Heart right ventricle (tissue), 16 donors: ENCODE data around the gene ZHX3. TPM values are rescaled to one million over a fixed set of nuclear protein-coding genes. Genes with fewer than 3 reads are reported as not detected.
A peak's percentile ranks its signal among the peaks of the same experiment; 100 is the strongest.

ENCODE experiments used
- ATAC-seq, 8 donors: fragments of 200-7000 bp; cut with Tn5 transposase; one replicate each; pipeline ENCODE4 v1.9.1; 2020; ENCODE audit warnings: mild to moderate bottlenecking in 8 of 8, moderate library complexity in 8 of 8, moderate number of reproducible peaks in 1 of 8
- DNase-seq, 2 donors: peaks; one replicate each; pipeline ENCODE4 v3.0.0-alpha.2; 2020
- H3K27ac ChIP-seq, 10 donors: fragments of 200-600 bp; sonication (generic) in 2 of 10; one replicate each; pipeline versions ENCODE4 v1.5.0 to v1.8.0; 2020 to 2022; ENCODE audit warnings: mild to moderate bottlenecking in 3 of 10
- H3K27me3 ChIP-seq, 7 donors: fragments of 200-600 bp; one replicate each; pipeline ENCODE4 v1.8.0; 2021 to 2022; ENCODE audit warnings: mild to moderate bottlenecking in 2 of 7
- H3K36me3 ChIP-seq, 9 donors: fragments of 200-600 bp; sonication (generic) in 1 of 9; one replicate each; pipeline versions ENCODE4 v1.5.0 to v1.8.0; 2020 to 2022; ENCODE audit warnings: mild to moderate bottlenecking in 2 of 9
- H3K4me1 ChIP-seq, 9 donors: fragments of 200-600 bp; sonication (generic) in 1 of 9; one replicate each; pipeline versions ENCODE4 v1.5.0 to v1.8.0; 2020 to 2022; ENCODE audit warnings: mild to moderate bottlenecking in 4 of 9
- H3K4me3 ChIP-seq, 10 donors: fragments of 200-600 bp; sonication (generic) in 2 of 10; one replicate each; pipeline versions ENCODE4 v1.5.0 to v1.8.0; 2020 to 2022; ENCODE audit warnings: mild to moderate bottlenecking in 7 of 10, moderate library complexity in 2 of 10
- H3K9me3 ChIP-seq, 11 donors: fragments of 200-600 bp in 10 of 11; sonication (generic) in 2 of 11; one replicate each; pipeline versions ENCODE4 v1.5.0 to v1.8.0; 2013 to 2022; ENCODE audit warnings: mild to moderate bottlenecking in 2 of 11, control low read depth in 1 of 11, moderate library complexity in 1 of 11
- CTCF ChIP-seq, 9 donors: fragments of 200-600 bp; sonication (generic) in 2 of 9; IDR thresholded peaks; one replicate each; pipeline versions ENCODE4 v1.5.0 to v1.8.0; 2021 to 2022; ENCODE audit warnings: antibody characterized with exemption in 9 of 9, mild to moderate bottlenecking in 5 of 9, moderate library complexity in 1 of 9
- WGBS, 2 donors: extraction: QIAGEN DNeasy Blood & Tissue Kit; methylation state at CpG; one replicate each; pipeline ENCODE4 v1.1.7; 2013; ENCODE audit warnings: inconsistent platforms in 1 of 2; 5-methylcytosine and 5-hydroxymethylcytosine counted together
- intact Hi-C, 10 donors: fragments of 100-400 bp; cut with DNase I; formaldehyde crosslinking; loops; one replicate each; pipeline versions ENCODE4 v1.11.1 to v1.14.2; 2022
- polyA plus RNA-seq, 2 donors: library from polyadenylated mRNA; stranded (reverse); fragments of 200-250 nt; gene quantifications; one replicate each; pipeline ENCODE4 v1.2.3, GENCODE V29; 2013
- total RNA-seq, 10 donors: library from RNA; stranded (reverse); fragmentation: NEBNext Ultra II Directional in 3 of 10; extraction: Animal tissue kit (Norgen Biotek cat#: 25700) in 3 of 10; gene quantifications; one replicate each; pipeline versions ENCODE4 v1.2.1 to v1.2.4, GENCODE V29; 2021 to 2023
- donor health status: Arrhythmogenic right ventricular cardiomyopathy.
- donor health status: ischemic (EF 13 %, LVEDD 7.1; RV severe dilation, severe dysfunction).
- donor health status: healthy with polysubstance abuse.
- donor health status: DM: no; HTN: yes; CAD: no.
- donor health status: DM: no; HTN: no; CAD: no.
- donor health status: ischemic (EF 25% LVEDD 6.9; RV normal size, moderate dysfunction).
- donor health status: ischemic (EF 25% LVEDD 5.7; RV mildly dilated, moderate dysfunction).
- donor health status: healthy.
- donor health status: DM: yes; HTN: yes; CAD: no.
- donor health status: Ischemic cardiomyopathy.
- donor health status: ischemic (EF 35%, LVEDD 5.7; RV mildly dilated, moderate dysfunction).
- donor health status: nonischemic (EF 11% LVEDD 7.7; RV severe dilation, severe dysfunction).
- donor health status: DM: yes; HTN: yes; CAD: no.
- donor health status: PGD.
- donor health status: ischemic (EF 29% LVEDD 5.4; RV normal size, mild dysfunction).
- donor health status: nonischemic (EF 23%, LVEDD 6.1; RV moderate dilation, normal function).

The ZHX3 gene
- total and polyA plus RNA-seq, 12 donors: 6.5 to 51.8 (median 30.4) TPM

- peak in 1 of 9 donors; percentile 5 for TF ChIP-seq CTCF (IDR thresholded peaks at IDR 0.05)
- peaks cover 24 to 67% (median 58%) of the 10 kb centered on the region in 9 donors for H3K4me1 ChIP-seq
- intact Hi-C loops: loop anchor here in 7 of 10 donors (2.0 to 10.0 kb wide), 12 partner anchors 34 to 277 kb away; partner anchors contain the start of gene LPIN3 (in 2 of the 7)
- H3K27ac ChIP-seq: peak overlapping the region; percentile 90 to 100 (median 98)
- no peaks in the 10 kb centered on the region for H3K36me3 ChIP-seq
- DNase-seq: peak; percentile 79 to 89
- peaks cover 0 to 9% (median 0%) of the 10 kb centered on the region in 7 donors for H3K27me3 ChIP-seq
- H3K9me3 ChIP-seq: no peaks in the 10 kb centered on the region
- 0 to 1% methylated on average over 66 of the region's 66 CpGs for WGBS, 2 donors
- peak; percentile 28 to 64 (median 56) for ATAC-seq
- peak overlapping the region; percentile 71 to 99 (median 94) for H3K4me3 ChIP-seq
These were observed 179.7 kb downstream of the ZHX3 start for GRCh38 chr20:41137614-41138474.

- peak within 1 kb of the TSS; percentile 71 to 99 (median 94) for H3K4me3 ChIP-seq
- 0% methylated on average over 78 to 121 of the region's 121 CpGs for WGBS, 2 donors
- TF ChIP-seq CTCF (IDR thresholded peaks at IDR 0.05): no peak
- peak; percentile 91 to 93 for DNase-seq
- H3K4me1 ChIP-seq: peaks cover 21 to 58% (median 50%) of the 10 kb centered on the region in 9 donors
- ATAC-seq: peak; percentile 83 to 90 (median 86)
- intact Hi-C loops: loop anchor here in 7 of 10 donors (2.0 to 10.0 kb wide), 12 partner anchors 35 to 278 kb away; partner anchors contain the start of gene LPIN3 (in 2 of the 7)
- no peaks in the 10 kb centered on the region for H3K36me3 ChIP-seq
- H3K27me3 ChIP-seq: peaks cover 0 to 9% (median 0%) of the 10 kb centered on the region in 7 donors
- H3K27ac ChIP-seq: peak within 1 kb of the TSS; percentile 90 to 100 (median 98)
- H3K9me3 ChIP-seq: no peaks in the 10 kb centered on the region
These were observed 180.6 kb downstream of the ZHX3 start, which contains the start of gene PLCG1 for GRCh38 chr20:41136680-41137613. TSS of gene PLCG1 (plus strand) at chr20:41137543. CDS start at chr20:41137642, 99 bp downstream.

- peak in 2 of 8 donors; percentile 0 to 17 for ATAC-seq
- no peaks in the 10 kb centered on the region for H3K9me3 ChIP-seq
- peaks cover 0 to 9% (median 0%) of the 10 kb centered on the region in 7 donors for H3K27me3 ChIP-seq
- H3K4me3 ChIP-seq: peak overlapping the region; percentile 71 to 99 (median 94)
- DNase-seq: no peak
- H3K27ac ChIP-seq: peak overlapping the region; percentile 90 to 100 (median 98)
- WGBS, 2 donors: 39% methylated on average over 23 of the region's 23 CpGs
- H3K4me1 ChIP-seq: peaks cover 13 to 50% (median 41%) of the 10 kb centered on the region in 9 donors
- H3K36me3 ChIP-seq: no peaks in the 10 kb centered on the region
- no peak for TF ChIP-seq CTCF (IDR thresholded peaks at IDR 0.05)
- intact Hi-C loops: loop anchor here in 7 of 10 donors (1.0 to 10.0 kb wide), 14 partner anchors 36 to 279 kb away; partner anchors contain the start of gene LPIN3 (in 3 of the 7)
These were observed 181.4 kb downstream of the ZHX3 start for GRCh38 chr20:41135888-41136679.
